Liver (tissue), 9 donors: ENCODE measurements around the gene MRPS16. TPM values are rescaled to one million over a fixed set of nuclear protein-coding genes. Genes with fewer than 3 reads are reported as not detected.

Source experiments
- DNase-seq: peaks from one replicate; pipeline ENCODE4 v3.0.0-alpha.2; 2017; ENCODE audit warnings: low spot score
- H3K27ac ChIP-seq, 2 donors: one replicate each; pipeline ENCODE4 v1.7.0; 2013; ENCODE audit warnings: inconsistent platforms in 2 of 2, low read length in 2 of 2, control low read depth in 1 of 2, low read depth in 1 of 2, mild to moderate bottlenecking in 1 of 2
- H3K27me3 ChIP-seq, 4 donors: one replicate each; pipeline versions ENCODE4 v1.6.1 to v1.7.0; 2013; ENCODE audit warnings: low read length in 3 of 4, inconsistent platforms in 1 of 4, mild to moderate bottlenecking in 1 of 4, moderate library complexity in 1 of 4; ENCODE audit not compliant: control insufficient read depth in 4 of 4, insufficient read depth in 4 of 4
- H3K36me3 ChIP-seq, 4 donors: one replicate each; pipeline versions ENCODE4 v1.6.1 to v1.7.0; 2013; ENCODE audit warnings: low read length in 3 of 4, mild to moderate bottlenecking in 3 of 4, low read depth in 1 of 4, moderate library complexity in 1 of 4; ENCODE audit not compliant: control insufficient read depth in 4 of 4, insufficient read depth in 3 of 4
- H3K4me1 ChIP-seq, 4 donors: one replicate each; pipeline versions ENCODE4 v1.6.1 to v1.7.0; 2013; ENCODE audit warnings: low read length in 3 of 4, mild to moderate bottlenecking in 3 of 4, moderate library complexity in 1 of 4; ENCODE audit not compliant: control insufficient read depth in 4 of 4, insufficient read depth in 4 of 4
- H3K4me3 ChIP-seq, 3 donors: one replicate each; pipeline versions ENCODE4 v1.6.1 to v1.7.0; 2013; ENCODE audit warnings: low read length in 3 of 3, control low read depth in 1 of 3, low read depth in 1 of 3, mild to moderate bottlenecking in 1 of 3
- H3K9ac ChIP-seq, 2 donors: one replicate each; pipeline ENCODE4 v1.7.0; 2013; ENCODE audit warnings: low read length in 2 of 2, mild to moderate bottlenecking in 2 of 2, moderate library complexity in 2 of 2, control low read depth in 1 of 2, low read depth in 1 of 2
- H3K9me3 ChIP-seq, 4 donors: one replicate each; pipeline versions ENCODE4 v1.6.1 to v1.7.0; 2013; ENCODE audit warnings: low read length in 3 of 4; ENCODE audit not compliant: control insufficient read depth in 4 of 4
- ATF3 ChIP-seq: IDR thresholded peaks from 2 replicates; pipeline ENCODE4 v1.6.1; 2016; ENCODE audit warnings: antibody characterized with exemption
- EGR1 ChIP-seq, 2 donors: IDR thresholded peaks; 2 replicates each; pipeline ENCODE4 v1.6.1; 2016 to 2018; ENCODE audit warnings: antibody characterized with exemption in 2 of 2, low read depth in 2 of 2
- FOXA1 ChIP-seq: IDR thresholded peaks from 2 replicates; pipeline ENCODE4 v1.6.1; 2016; ENCODE audit warnings: antibody characterized with exemption
- FOXA2 ChIP-seq: IDR thresholded peaks from 2 replicates; pipeline ENCODE4 v1.6.1; 2016; ENCODE audit warnings: antibody characterized with exemption
- MAX ChIP-seq: IDR thresholded peaks from 2 replicates; pipeline ENCODE4 v1.6.1; 2016; ENCODE audit warnings: antibody characterized with exemption
- NR2F2 ChIP-seq: IDR thresholded peaks from 2 replicates; pipeline ENCODE4 v1.6.1; 2016; ENCODE audit warnings: antibody characterized with exemption
- RAD21 ChIP-seq, 2 donors: IDR thresholded peaks; 2 replicates each; pipeline ENCODE4 v1.6.1; 2016; ENCODE audit warnings: antibody characterized with exemption in 2 of 2, mild to moderate bottlenecking in 2 of 2
- REST ChIP-seq: IDR thresholded peaks from 2 replicates; pipeline ENCODE4 v1.6.1; 2016; ENCODE audit warnings: antibody characterized with exemption, mild to moderate bottlenecking
- RXRA ChIP-seq, 2 donors: IDR thresholded peaks; 2 replicates each; pipeline ENCODE4 v1.6.1; 2017 to 2018; ENCODE audit warnings: antibody characterized with exemption in 2 of 2, mild to moderate bottlenecking in 1 of 2
- TAF1 ChIP-seq: conservative IDR thresholded peaks from 2 replicates; pipeline ENCODE4 v1.6.1; 2016; ENCODE audit warnings: antibody characterized with exemption, mild to moderate bottlenecking
- YY1 ChIP-seq: IDR thresholded peaks from 2 replicates; pipeline ENCODE4 v1.6.1; 2016; ENCODE audit warnings: antibody characterized with exemption, mild to moderate bottlenecking
- ZBTB33 ChIP-seq: IDR thresholded peaks from 2 replicates; pipeline ENCODE4 v1.6.1; 2016; ENCODE audit warnings: antibody characterized with exemption
- WGBS: extraction: QIAGEN DNeasy Blood & Tissue Kit; methylation state at CpG from one replicate; pipeline ENCODE4 v1.1.7; 2013; 5-methylcytosine and 5-hydroxymethylcytosine counted together
- polyA plus RNA-seq, 2 donors: library from polyadenylated mRNA; stranded (reverse) in 1 of 2; unstranded in 1 of 2; fragments of 200-250 nt in 1 of 2; fragments of >200 nt in 1 of 2; fragmentation: Nextera tagmentation in 1 of 2; extraction: Ambion mirVana in 1 of 2; gene quantifications; one replicate each; pipeline versions ENCODE4 v1.2.1 to v1.2.3, GENCODE V29; 2013 to 2015
- total RNA-seq, 2 donors: library from RNA; depleted of rRNA; stranded (reverse); fragments of >200 nt; gene quantifications; one replicate each; pipeline ENCODE4 v1.2.3, GENCODE V29; 2014
- donor health status: healthy.
- donor health status: healthy.
- donor health status: healthy.
- donor health status: healthy.
- donor health status: healthy.

Gene MRPS16
- total and polyA plus RNA-seq, 4 donors = 34.2 to 87.5 (median 48.3) TPM

GRCh38 chr10:73244866-73245477 lies 7.5 kb downstream of the MRPS16 start:
- DNase-seq = peak; percentile 55
- H3K36me3 ChIP-seq = peaks cover 3 to 31% (median 24%) of the 10 kb centered on the region in 4 donors
- H3K4me3 ChIP-seq = no peak overlapping the region
- no peak overlapping the region for H3K27ac ChIP-seq
- H3K9me3 ChIP-seq = no peaks in the 10 kb centered on the region
- no peaks in the 10 kb centered on the region for H3K27me3 ChIP-seq
- TF ChIP-seq MAX (no peak), TAF1 (no peak), ZBTB33 (no peak), REST (no peak), RXRA (IDR thresholded peaks at IDR 0.05) (no peak), FOXA2 (no peak)
- no peak overlapping the region for H3K9ac ChIP-seq
- WGBS = 76% methylated on average over 8 of the region's 8 CpGs
- H3K4me1 ChIP-seq = peaks cover 3 to 28% (median 21%) of the 10 kb centered on the region in 4 donors

GRCh38 chr10:73239908-73240307 lies 12.5 kb downstream of the MRPS16 start:
- no peak overlapping the region for H3K9ac ChIP-seq
- peaks cover 0 to 5% (median 2%) of the 10 kb centered on the region in 4 donors for H3K4me1 ChIP-seq
- DNase-seq = no peak
- H3K9me3 ChIP-seq = no peaks in the 10 kb centered on the region
- no peak for TF ChIP-seq YY1
- no peak for TF ChIP-seq ATF3
- no peak for TF ChIP-seq RXRA (IDR thresholded peaks at IDR 0.05)
- no peak for TF ChIP-seq FOXA1
- no peak for TF ChIP-seq EGR1 (IDR thresholded peaks at IDR 0.05; ENCODE audit: low read depth in 2 of 2)
- TF ChIP-seq RAD21 (IDR thresholded peaks at IDR 0.05) = no peak
- no peak for TF ChIP-seq NR2F2
- no peak for TF ChIP-seq REST
- 94% methylated on average over 2 of the region's 2 CpGs for WGBS
- no peak overlapping the region for H3K4me3 ChIP-seq
- peaks cover 3 to 37% (median 26%) of the 10 kb centered on the region in 4 donors for H3K36me3 ChIP-seq
- no peaks in the 10 kb centered on the region for H3K27me3 ChIP-seq
- no peak overlapping the region for H3K27ac ChIP-seq
